ENCODE data around the gene PNLIP. TPM values are rescaled to one million over a fixed set of nuclear protein-coding genes. Genes with fewer than 3 reads are reported as not detected.

PNLIP gene
- polyA plus RNA-seq (ENCODE audit: insufficient read length in 3 of 3): not detected

DNA sequence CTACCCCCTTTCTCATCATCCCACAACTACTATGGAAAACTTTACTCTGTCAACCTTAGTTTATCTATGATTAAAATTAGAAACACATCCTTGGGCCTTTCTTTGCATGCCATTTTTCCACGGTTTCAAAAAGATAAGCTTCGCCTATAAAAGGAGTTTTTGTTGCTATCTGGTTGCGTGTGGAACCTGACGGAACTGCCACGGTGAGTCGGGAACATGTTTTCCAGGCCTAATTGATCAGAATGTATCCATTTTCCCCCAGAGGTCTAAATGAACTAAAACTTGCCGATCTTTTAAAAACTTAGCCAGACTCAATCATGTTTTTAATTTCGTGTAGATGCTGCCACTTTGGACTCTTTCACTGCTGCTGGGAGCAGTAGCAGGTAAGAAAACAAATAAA lies at the start of gene PNLIP:
TSS of gene PNLIP (plus strand) at position 176 of the 400 bp plus-strand sequence. CDS start at position 338, 162 bp downstream.
- no peak for DNase-seq (ENCODE audit: low read depth in 3 of 3, low spot score in 2 of 3)

DNA sequence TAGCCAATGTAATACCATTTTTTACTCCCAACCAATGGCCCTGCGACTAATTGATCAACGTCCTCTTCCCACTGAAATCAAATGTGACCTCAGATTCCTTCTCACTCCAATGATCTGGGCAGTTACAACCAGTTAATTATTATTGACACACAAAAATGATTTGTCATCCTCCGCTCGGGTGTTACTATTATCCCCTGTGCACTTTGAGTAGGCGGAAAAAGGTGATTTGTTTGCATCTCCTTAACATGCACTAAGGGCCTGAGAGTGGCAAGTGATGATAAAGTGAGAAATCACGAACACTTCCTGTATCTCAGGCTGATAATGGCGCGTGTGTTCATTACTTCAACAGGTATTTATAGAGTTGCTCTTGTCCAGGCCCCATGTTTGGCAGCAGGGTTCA lies 40.9 kb upstream of the PNLIP start:
- DNase-seq (ENCODE audit: low read depth in 3 of 3, low spot score in 2 of 3): no peak

DNA sequence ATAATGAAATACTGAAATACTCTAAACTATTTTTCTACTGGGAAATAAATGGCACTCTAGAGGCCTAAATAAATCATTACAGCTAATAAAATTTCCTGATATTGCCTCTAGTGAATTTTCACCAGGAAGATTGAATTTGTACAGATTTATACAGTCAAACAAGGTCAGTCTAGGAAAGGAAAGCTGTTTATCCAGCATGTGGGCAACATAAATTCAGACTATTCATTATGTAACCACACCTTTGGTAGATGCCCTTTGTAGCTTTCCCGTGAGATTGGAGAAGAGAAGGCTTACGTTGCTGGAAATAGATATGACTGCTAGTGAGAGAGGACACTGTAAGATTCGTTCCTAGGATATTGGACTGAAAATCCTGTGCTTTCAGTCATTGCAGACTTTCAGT lies 35.2 kb upstream of the PNLIP start:
- no peak for DNase-seq (ENCODE audit: low read depth in 3 of 3, low spot score in 2 of 3)

DNA sequence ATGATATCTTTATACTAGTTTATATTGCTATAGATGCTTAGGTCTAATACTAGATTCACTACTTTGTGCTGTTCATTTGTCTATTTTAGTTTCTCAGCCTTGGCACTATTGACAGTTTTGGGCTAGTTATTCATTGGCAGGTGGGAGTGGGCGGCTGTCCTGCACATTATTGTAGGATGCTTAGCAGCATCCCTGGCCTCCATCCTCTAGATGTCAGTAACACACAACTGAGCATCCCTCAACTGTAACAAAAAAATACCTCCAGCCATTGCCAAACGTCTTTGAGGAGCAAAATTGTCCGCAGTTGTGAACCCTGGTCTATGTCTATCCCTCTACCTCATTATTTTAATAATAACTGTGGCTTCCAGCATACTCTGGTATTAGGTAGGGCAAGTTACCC lies 34.4 kb upstream of the PNLIP start:
- no peak for DNase-seq (ENCODE audit: low read depth in 3 of 3, low spot score in 2 of 3)

DNA sequence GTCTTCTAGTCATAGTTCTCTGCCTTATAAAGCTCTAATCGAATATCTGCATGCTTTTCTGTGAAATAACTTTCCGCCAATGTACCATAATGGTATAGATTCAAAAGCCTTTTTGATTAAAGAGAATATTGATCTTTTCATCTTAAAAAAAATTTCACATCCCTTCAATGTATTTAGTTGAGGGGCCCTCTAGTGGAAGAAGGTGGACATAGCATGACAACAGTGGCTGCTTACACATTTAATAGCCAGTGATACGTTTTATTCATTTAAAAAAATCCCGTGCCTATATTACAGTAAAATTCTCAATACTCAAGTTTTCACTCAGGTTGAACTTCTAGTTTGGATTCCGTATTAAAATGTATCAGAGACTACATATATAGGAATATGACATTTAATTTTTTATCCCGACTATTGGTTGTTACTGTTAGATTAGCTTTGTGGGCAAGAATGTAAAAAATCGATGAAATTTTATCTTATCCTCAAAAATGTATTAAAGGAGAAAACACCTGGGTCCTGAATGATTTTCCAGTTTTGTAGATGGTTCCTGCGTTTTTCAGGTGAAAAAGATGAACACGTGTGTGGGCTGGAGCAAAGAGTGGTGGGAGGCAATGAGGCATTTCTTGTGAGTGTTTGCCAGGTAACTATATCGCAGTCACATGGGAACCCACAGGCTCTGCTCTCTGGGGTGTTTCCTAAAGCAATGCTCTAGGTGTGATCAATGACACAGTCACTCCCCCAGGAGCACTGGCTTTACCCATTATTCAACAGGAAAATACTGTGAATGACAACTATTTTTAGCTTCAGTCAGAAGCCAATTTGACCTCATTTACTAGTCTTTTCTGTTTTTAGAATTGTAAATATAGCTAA lies 24.1 kb upstream of the PNLIP start:
- peak in 1 of 3 donors; percentile 5 for DNase-seq (ENCODE audit: low read depth in 3 of 3, low spot score in 2 of 3)

DNA sequence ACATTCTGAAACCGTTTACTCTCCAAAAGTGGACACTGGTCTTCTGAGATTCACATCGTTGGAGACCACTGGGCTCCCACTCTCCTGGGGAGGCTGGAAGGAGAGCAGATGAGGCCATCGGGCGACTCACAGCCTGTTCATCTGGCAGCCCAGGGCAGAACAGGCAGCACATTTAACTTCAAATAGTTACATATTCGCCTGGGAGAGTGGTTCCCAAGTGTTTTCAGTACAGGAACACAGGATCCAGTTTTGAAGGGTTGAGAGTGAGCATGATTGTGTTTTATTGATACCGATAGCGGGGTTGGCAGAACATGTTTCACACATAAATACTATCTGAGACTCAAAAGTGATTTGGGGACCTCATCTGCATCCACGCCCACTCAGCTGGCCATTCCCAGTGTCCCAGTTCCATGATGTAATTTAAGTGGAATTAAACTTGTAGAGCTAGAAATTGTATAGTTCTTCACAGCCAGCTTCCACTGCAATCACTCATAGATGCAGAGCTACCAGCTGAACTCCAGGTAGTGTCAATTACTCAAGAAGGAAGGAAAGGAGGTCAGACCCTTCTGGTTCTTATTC lies 22.8 kb upstream of the PNLIP start:
- no peak for DNase-seq (ENCODE audit: low read depth in 3 of 3, low spot score in 2 of 3)

DNA sequence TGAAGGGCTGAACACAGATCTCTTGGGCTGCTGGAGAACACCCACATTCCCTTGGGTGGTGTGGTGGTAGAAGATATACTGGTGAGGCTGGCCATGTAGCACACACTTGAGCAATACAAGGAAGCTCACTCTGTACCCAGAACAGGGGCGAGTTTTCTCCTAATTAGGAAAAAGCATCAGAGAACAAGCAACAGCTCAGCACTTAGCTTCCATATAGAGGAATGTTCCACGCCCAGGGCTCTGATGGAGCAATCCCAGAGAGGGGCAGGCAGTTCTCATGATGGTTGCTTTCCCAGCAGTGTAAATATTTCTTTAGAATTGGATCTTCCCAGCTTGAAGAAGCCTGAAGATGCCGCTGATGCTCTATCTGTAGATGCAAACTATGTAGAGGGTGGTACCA lies 21.0 kb upstream of the PNLIP start:
- DNase-seq (ENCODE audit: low read depth in 3 of 3, low spot score in 2 of 3): no peak

DNA sequence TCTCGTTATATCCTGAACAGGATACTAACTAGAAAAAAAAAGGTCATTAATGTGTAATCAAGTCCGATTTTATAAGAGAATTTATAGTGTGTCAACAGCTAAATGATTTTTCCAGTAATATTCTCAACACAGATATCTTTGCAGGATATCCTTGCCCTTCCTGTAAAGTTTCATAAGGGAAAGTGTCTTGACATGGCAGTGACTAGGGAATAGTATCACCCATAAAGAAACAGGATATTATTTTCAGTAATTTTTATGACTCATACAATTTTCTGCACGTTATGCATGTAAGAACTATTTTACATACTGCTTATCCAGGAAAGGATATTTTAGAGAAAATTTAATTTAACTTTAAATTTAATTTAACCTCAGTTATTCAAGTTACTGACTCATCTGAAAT lies 19.5 kb upstream of the PNLIP start:
- DNase-seq (ENCODE audit: low read depth in 3 of 3, low spot score in 2 of 3): no peak

DNA sequence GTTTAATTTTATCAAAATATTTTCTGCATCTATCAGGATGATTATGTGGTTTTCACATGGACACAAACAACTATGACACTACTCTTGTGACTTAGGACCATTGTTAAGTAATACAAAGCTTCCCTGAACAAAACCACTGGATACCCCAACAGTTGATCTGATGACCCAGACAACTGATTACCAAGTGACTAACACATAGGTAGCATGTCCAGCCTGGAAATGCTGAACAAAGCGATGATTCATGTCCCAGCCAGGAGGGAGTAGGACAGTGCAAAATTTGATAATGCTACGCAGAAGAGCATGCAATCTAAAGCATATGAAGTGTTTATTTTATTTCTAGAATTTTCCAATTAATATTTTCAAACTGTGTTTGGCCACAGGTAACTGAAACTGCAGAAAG lies 8.9 kb upstream of the PNLIP start:
- no peak for DNase-seq (ENCODE audit: low read depth in 3 of 3, low spot score in 2 of 3)

DNA sequence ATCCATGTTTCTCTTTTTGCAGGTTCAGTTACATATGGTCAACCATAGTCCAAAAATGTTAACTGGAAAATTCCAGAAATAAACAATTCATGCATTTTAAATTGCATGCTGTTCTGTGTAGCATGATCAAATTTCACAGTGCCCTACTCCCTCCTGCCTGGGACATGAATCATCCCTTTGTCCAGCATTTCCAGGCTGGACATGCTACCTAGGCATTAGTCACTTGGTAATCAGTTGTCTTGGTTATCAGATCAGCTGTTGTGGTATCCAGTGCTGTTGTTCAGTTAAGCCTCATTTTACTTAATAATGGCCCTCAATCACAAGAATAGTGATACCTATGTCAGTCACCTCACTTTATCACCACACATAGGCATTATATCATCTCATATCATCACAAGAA lies 7.3 kb upstream of the PNLIP start:
- DNase-seq (ENCODE audit: low read depth in 3 of 3, low spot score in 2 of 3): no peak

DNA sequence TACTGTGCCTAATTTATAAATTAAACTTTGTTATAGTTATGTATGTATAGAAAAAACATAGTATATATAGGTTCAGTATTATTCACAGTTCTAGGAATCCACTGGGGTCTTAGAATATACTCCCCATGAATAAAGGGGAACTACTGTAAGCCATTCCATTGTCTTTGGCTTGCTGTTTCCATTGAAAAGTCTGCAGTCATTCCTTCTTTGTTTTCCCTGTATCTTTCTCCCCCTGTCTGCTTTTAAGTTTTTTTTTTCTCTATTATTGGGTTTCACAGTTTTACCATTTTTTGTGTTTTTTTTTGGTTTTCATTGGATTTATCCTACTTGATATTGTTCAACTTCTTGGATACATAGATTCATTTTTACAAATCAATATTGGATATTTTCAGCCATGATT lies 6.7 kb upstream of the PNLIP start:
- DNase-seq (ENCODE audit: low read depth in 3 of 3, low spot score in 2 of 3): no peak

DNA sequence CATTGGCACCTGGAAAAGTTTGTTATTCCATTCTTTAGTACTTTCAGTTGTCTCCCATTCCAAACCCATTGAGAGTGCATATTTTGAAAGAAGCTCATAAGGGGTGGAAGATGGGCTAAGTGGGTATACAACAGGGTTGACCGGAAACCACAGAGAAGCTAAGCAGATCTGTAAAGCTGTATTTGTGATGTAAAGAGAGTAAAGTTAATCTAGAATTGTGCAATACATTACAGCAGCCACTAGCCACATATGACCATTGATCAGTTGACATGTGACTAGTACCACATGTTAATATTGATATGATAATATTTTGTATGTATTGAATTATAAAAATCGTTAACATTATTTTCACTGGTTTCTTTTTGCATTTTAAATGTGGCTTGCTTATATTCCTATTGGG lies 4.9 kb upstream of the PNLIP start:
- no peak for DNase-seq (ENCODE audit: low read depth in 3 of 3, low spot score in 2 of 3)

DNA sequence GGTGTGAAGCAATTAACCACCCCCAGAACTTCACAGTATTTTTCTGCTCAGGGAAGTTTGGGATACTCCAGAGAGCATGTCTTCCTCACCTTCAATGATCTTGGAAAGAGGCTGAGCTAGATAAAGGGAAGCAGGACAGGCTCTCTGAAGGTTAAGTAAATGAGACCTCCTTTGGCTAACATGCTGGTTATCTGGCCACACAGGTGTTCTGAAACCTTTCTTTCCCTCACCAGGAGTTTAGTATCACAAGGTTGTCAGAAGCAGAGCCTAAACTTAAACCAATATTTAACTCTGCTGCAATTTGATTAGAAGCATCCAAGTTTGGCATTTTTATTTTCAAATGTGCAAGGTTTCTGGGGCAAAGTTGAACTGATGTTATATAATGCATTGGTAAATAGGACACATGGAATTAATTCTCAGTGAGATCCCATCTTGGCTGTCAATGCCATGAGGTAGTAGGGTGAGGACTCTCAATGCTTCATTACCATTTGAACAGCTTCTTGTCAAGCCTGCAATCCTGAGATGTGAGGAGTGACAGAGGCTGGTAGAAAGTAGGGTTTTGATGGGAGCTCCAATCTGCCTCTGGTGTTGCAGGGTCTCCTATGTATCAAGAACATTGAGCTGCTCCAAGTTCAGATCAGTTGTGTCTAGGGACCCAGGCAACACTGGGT lies 3.6 kb upstream of the PNLIP start:
- DNase-seq (ENCODE audit: low read depth in 3 of 3, low spot score in 2 of 3): no peak

DNA sequence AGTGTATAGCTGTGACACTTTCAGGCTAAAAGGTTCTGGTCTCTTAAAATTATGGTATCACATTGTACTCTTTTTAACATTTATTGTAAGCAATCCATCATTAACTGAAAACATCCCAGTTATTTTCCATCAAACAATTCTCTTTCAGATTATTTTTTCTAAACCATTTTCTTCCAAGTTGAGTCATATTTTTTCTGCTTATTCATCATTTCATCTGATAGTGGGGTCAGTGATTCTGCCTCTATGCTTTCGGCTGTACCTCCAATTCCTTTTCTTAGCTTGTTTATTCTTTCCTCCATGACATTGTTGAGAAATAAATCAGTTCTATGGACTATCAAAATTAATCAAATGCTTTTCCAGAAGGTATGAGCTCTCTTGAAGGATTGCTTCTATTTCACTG lies 609 bp upstream of the PNLIP start:
- DNase-seq (ENCODE audit: low read depth in 3 of 3, low spot score in 2 of 3): no peak

DNA sequence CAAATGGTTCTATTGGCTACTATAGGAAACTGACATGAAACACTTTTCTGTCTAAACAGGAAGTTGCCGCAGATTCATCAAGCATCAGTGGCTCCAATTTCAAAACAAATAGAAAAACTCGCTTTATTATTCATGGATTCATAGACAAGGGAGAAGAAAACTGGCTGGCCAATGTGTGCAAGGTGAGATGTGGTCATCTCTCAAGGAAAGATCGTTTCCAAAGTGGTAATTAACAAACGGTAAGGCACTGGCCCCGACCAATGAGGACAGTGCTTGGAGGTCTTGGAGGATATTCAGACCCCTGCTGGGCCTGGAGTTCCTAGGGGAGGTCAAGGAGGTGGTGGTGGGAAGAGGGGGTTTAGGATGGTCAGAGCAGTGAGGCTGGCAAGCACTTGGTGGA lies 2.6 kb downstream of the PNLIP start:
- DNase-seq (ENCODE audit: low read depth in 3 of 3, low spot score in 2 of 3): no peak

DNA sequence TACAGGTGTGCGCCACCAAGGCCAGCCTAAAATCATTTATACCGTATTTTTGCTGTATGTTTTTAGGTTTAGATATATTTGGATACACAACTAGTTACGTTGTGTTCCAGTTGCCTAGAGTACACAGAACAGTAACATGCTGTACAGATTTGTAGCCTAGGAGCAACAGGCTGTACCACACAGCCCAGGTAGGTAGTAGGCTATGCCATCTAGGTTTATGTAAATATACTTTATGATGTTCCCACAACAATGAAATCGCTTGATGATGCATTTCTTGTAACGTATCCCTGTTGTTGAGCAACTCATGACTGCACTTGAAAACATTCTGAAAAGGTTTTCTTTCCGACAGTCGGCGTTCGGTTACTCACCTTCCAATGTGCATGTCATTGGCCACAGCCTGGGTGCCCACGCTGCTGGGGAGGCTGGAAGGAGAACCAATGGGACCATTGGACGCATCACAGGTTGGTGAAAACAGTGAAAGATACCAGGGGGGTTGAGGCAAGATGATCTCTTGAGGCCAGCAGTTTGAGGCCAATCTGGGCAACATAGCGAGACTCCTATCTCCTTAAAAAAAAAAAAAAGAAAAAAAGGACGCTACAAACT lies 7.7 kb downstream of the PNLIP start:
- DNase-seq (ENCODE audit: low read depth in 3 of 3, low spot score in 2 of 3): no peak

DNA sequence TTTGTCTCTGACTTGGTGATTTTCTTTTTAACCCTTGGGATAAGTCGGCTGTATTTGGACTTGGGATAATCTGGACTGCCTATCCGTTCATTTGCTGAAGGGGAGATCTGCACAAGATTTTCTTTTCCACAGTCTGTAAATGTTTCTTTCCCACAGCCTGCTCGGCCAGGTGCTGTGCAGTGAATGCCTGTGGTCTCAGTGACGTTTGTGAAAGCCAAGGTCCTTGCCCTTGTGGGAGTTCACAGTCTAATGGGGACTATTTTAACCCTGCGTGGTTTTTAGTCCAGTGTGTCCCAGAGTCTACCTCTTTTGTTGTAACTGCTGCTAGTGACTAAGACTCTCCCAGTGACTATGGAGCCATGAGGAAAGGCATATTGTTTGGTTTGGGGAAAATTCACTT lies 8.9 kb downstream of the PNLIP start:
- DNase-seq (ENCODE audit: low read depth in 3 of 3, low spot score in 2 of 3): no peak

DNA sequence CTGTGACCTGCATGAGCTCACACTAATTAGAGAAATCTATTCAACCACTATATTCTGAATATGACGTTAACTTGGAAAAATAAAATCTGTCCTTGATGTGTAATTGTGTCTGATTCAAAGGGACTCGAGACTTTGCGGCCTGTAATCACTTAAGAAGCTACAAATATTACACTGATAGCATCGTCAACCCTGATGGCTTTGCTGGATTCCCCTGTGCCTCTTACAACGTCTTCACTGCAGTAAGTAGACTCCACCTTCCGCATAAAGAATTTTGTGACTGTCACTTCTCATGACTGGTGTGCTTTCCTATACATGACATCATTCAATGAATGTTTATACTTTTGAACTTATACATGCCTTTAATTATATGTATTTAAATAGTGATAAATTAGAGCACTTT lies 10.1 kb downstream of the PNLIP start:
- no peak for DNase-seq (ENCODE audit: low read depth in 3 of 3, low spot score in 2 of 3)

DNA sequence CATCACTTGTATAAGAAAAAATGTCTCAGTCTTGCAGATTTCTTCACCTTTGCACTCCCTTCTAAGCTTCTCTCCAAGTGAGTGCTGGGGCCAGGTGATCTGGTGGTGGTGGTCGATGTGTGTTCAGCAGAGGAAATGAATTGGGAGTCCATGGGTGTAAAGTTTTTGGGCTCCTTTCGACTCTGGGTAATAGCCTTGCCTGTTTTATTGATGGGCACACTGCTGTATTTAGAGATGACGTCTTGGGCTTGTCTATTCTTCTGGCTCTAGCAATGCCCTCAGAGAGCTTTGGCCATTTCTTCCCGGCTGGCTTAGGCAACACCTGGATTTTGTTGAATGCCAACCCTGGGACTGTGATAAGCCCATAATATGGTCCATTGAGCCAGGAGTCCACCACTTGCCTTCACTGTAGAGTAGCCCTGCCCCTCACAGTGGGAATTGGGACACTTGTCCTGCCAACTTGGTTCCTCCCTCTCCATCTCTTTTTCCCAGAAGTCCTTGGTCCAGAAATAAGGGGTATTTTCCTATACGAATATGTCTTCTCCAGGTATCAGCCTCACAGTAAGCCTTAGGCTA lies 11.7 kb downstream of the PNLIP start:
- DNase-seq (ENCODE audit: low read depth in 3 of 3, low spot score in 2 of 3): no peak

DNA sequence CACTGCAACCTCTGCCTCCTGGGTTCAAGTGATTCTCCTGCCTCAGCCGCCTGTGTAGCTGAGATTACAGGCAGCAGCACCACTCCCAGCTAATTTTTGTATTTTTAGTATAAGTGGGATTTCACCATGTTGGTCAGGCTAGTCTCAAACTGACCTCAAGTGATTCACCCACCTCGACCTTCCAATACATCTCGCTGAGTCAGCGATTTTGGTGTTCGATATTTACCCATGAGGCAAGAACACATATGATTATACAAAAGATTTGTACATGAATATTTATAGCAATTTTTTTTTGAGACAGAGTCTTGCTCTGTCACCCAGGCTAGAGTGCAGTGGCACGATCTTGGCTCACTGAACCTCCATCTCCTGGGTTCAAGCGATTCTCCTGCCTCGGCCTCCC lies 19.8 kb downstream of the PNLIP start:
- no peak for DNase-seq (ENCODE audit: low read depth in 3 of 3, low spot score in 2 of 3)

DNA sequence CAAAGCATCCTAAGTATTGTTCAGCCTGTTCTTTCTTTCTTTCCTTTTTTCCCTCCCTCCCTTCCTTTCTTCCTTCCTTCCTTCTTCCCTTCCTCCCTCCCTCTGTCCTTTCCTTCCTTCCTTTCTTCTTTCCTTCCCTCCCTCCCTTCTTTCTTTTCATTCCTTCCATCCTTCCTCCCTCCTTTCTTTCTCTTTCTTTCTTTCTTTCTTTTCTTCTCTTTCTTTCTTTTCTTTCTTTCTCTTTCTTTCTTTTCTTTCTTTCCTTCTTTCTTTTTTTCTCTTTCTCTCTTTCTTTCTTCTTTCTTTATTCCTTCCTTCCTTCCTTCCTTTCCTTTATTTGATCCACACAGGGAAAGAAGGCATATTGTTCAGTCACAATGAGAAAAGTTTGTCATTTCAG lies 21.2 kb downstream of the PNLIP start:
- no peak for DNase-seq (ENCODE audit: low read depth in 3 of 3, low spot score in 2 of 3)
